GM18517 (cell line): ENCODE measurements around the gene ATP5F1B.
"Not testable (repeated sequence)": the region's sequence is repeated elsewhere in the genome, so short reads cannot be mapped to it uniquely, and the experiment has no call there.

Experiments
- ATAC-seq: cut with Tn5 transposase; IDR thresholded peaks from one replicate; pipeline ENCODE4 v1.9.1; 2021; ENCODE audit warnings: mild to moderate bottlenecking, moderate library complexity; ENCODE audit not compliant: unreplicated experiment

Gene ATP5F1B

GRCh38 chr12:56648023-56648422, 2.2 kb upstream of the ATP5F1B start:
- ATAC-seq = not testable (repeated sequence)

- ATAC-seq = no peak
These were observed 525 bp downstream of the ATP5F1B start for GRCh38 chr12:56645201-56645716.

GRCh38 chr12:56644654-56645053, 1.1 kb downstream of the ATP5F1B start:
- no peak for ATAC-seq

- no peak for ATAC-seq
These were observed 4.6 kb downstream of the ATP5F1B start for GRCh38 chr12:56641219-56641618.

GRCh38 chr12:56637621-56638020, 8.2 kb downstream of the ATP5F1B start:
- ATAC-seq = no peak

GRCh38 chr12:56636675-56637540, 8.9 kb downstream of the ATP5F1B start:
- peak; percentile 54 for ATAC-seq

- ATAC-seq = peak; percentile 34
These were observed 9.7 kb downstream of the ATP5F1B start for GRCh38 chr12:56635806-56636674.

GRCh38 chr12:56634837-56635791, 10.7 kb downstream of the ATP5F1B start:
- ATAC-seq = peak; percentile 22

GRCh38 chr12:56634242-56634836, 11.4 kb downstream of the ATP5F1B start:
- no peak for ATAC-seq

- ATAC-seq = no peak
These were observed 12.1 kb downstream of the ATP5F1B start for GRCh38 chr12:56633468-56634241.

- ATAC-seq = no peak
These were observed 12.9 kb downstream of the ATP5F1B start for GRCh38 chr12:56632701-56633467.

GRCh38 chr12:56631790-56632700, 13.7 kb downstream of the ATP5F1B start:
- no peak for ATAC-seq

- peak; percentile 45 for ATAC-seq
These were observed 15.6 kb downstream of the ATP5F1B start, which contains the start of gene BAZ2A for GRCh38 chr12:56630180-56630632. BAZ2A (minus strand) TSS chr12:56630326; CDS start chr12:56617530, 12,796 bp downstream.

- no peak for ATAC-seq
These were observed 16.2 kb downstream of the ATP5F1B start for GRCh38 chr12:56629459-56630179.

- ATAC-seq = peak; percentile 40
These were observed 16.9 kb downstream of the ATP5F1B start for GRCh38 chr12:56628671-56629458.

GRCh38 chr12:56626701-56627100, 19.1 kb downstream of the ATP5F1B start:
- ATAC-seq = no peak
